ENCODE data around the gene HPS5.

- TF ChIP-seq POLR2A (IDR thresholded peaks at IDR 0.05) (no peak), CTCF (IDR thresholded peaks at IDR 0.05) (no peak), EP300 (IDR thresholded peaks at IDR 0.05) (no peak), POLR2AphosphoS5 (IDR thresholded peaks at IDR 0.05) (no peak)
Observed at GRCh38 chr11:18264677-18265555, 57.0 kb downstream of the HPS5 start.

Measured in upper lobe of left lung (tissue), 4 donors.